Measurements from ENCODE around the gene TFDP2.

GRCh38 chr3:142029052-142029642 is 120.2 kb downstream of the TFDP2 start:
- TF ChIP-seq POLR2A (IDR thresholded peaks at IDR 0.05) = no peak
- TF ChIP-seq CTCF (IDR thresholded peaks at IDR 0.05) = no peak
